ENCODE results near the gene SF3A1. TPM values are rescaled to one million over a fixed set of nuclear protein-coding genes. Genes with fewer than 3 reads are reported as not detected.

SF3A1 gene
- total RNA-seq, 2 donors from 2014 or later, result 191 to 195 TPM

DNA sequence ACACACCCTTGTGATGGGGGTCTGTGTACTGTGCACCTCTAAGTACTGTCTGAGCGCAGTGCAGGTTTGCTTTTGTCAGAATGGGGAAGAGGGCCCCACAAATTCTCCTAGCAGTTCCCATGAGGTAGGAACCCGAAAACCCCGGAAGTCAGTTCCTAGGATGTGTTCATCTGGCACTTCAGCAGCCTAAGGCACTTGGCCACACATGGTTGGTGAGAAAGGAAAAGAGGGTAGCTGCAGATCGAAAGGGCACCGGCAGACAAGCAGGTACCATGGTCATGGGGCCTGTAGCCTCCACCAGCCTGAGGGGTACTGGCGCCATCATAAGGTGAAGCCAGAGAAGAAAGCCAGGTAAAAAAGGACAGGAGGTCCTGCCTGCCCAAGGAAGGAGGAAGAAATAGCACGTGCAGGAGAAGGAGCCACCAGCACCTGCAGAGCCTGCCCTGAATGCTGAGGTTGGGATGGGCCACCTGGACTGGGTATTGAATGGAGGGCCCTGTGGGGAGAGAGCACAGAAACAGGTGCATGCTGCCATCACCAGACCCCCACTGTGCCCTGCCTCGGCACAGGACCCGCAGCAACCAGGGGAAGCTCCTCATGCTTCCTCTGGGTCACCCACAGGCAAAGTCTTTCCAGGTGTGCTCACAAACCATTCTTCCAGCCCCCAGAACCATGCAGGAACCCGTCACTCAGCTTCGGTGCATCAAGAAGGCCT lies 59.3 kb downstream of the SF3A1 start:
- TF ChIP-seq, protein P1, sequence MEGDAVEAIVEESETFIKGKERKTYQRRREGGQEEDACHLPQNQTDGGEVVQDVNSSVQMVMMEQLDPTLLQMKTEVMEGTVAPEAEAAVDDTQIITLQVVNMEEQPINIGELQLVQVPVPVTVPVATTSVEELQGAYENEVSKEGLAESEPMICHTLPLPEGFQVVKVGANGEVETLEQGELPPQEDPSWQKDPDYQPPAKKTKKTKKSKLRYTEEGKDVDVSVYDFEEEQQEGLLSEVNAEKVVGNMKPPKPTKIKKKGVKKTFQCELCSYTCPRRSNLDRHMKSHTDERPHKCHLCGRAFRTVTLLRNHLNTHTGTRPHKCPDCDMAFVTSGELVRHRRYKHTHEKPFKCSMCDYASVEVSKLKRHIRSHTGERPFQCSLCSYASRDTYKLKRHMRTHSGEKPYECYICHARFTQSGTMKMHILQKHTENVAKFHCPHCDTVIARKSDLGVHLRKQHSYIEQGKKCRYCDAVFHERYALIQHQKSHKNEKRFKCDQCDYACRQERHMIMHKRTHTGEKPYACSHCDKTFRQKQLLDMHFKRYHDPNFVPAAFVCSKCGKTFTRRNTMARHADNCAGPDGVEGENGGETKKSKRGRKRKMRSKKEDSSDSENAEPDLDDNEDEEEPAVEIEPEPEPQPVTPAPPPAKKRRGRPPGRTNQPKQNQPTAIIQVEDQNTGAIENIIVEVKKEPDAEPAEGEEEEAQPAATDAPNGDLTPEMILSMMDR (conservative IDR thresholded peaks at IDR 0.05), result no peak
- H3K9ac ChIP-seq (ENCODE audit: extremely low read depth, low read length, poor library complexity, severe bottlenecking), result no peak overlapping the region
- Mint-ChIP-seq H3K27me3 (ENCODE audit: insufficient read depth) (no peaks in the 10 kb centered on the region), H3K4me3 (no peak overlapping the region), H3K36me3 (ENCODE audit: low read depth) (peaks cover 28% of the 10 kb centered on the region), H3K27ac (no peak overlapping the region), H3K9me3 (no peaks in the 10 kb centered on the region), H3K4me1 (no peaks in the 10 kb centered on the region)
- H3K4me3 ChIP-seq (ENCODE audit: low read length), result no peak overlapping the region
- no peaks in the 10 kb centered on the region for H3K9me3 ChIP-seq (ENCODE audit: control insufficient read depth, low read length)
- no peak for DNase-seq
- peaks cover 13% of the 10 kb centered on the region for H3K36me3 ChIP-seq (ENCODE audit: control insufficient read depth, insufficient read depth, low read length)
- no peaks in the 10 kb centered on the region for H3K4me1 ChIP-seq (ENCODE audit: control insufficient read depth, insufficient read depth, low read length)
- 94 to 96% methylated on average over 9 to 11 of the region's 11 CpGs for WGBS, 2 experiments (ENCODE audit: insufficient coverage in 1 of 2, insufficient read length in 1 of 2)
- no peak overlapping the region for H3K27ac ChIP-seq (ENCODE audit: low read depth, low read length)
- H3K27me3 ChIP-seq (ENCODE audit: control insufficient read depth, insufficient read depth, low read length, poor library complexity, severe bottlenecking), result no peaks in the 10 kb centered on the region

DNA sequence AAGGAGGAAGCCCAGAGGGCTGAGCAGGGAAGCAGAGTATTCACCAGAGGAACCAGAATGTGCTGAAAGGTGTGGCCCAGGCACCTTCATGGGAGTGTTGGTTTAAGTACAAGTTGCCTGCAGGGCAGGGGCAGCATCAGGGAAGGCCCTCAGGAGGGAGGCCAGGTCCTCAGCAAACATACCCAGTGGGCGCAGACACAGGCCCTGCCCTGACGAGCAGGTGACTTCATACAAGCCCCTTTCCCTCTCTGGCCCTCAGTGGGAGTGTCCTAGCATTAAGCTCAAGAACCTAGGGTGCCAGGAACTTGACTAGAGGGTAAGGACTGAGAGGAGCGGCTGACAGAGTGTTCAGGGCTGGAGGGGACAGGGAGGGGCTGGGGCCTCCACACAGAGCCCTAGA lies 59.9 kb downstream of the SF3A1 start:
- H3K27ac Mint-ChIP-seq, result no peak overlapping the region
- WGBS, 2 experiments (ENCODE audit: insufficient coverage in 1 of 2, insufficient read length in 1 of 2), result 77 to 89% methylated on average over 2 to 3 of the region's 3 CpGs

DNA sequence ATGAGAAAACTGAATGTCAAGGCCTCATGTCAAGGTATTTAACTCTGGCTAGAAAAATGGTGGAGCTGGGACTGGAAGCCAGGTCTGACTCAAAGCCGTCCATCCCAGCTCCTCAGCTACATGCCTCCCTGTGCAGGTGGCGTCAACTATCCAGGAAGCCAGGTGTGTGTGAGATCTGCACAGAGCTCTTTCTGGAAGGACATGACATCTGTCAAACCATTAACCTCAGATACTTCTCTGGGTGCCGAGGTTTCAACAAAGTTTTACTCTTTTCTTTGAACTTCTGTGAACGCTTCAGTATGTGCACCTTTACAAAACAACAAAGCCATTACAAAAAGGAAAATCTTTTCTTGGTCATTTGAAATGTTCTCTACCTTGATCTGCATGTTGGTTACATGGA lies 60.4 kb downstream of the SF3A1 start:
- Histone ChIP-seq H3K9ac (ENCODE audit: extremely low read depth, low read length, poor library complexity, severe bottlenecking) (no peak overlapping the region), H3K27me3 (ENCODE audit: control insufficient read depth, insufficient read depth, low read length, poor library complexity, severe bottlenecking) (no peaks in the 10 kb centered on the region), H3K4me3 (ENCODE audit: low read length) (no peak overlapping the region), H3K4me1 (ENCODE audit: control insufficient read depth, insufficient read depth, low read length) (no peaks in the 10 kb centered on the region), H3K9me3 (ENCODE audit: control insufficient read depth, low read length) (no peaks in the 10 kb centered on the region), H3K27ac (ENCODE audit: low read depth, low read length) (no peak overlapping the region), H3K36me3 (ENCODE audit: control insufficient read depth, insufficient read depth, low read length) (peaks cover 23% of the 10 kb centered on the region)
- Mint-ChIP-seq H3K27me3 (ENCODE audit: insufficient read depth) (no peaks in the 10 kb centered on the region), H3K27ac (no peak overlapping the region), H3K4me1 (no peaks in the 10 kb centered on the region), H3K4me3 (no peak overlapping the region), H3K36me3 (ENCODE audit: low read depth) (peaks cover 28% of the 10 kb centered on the region), H3K9me3 (no peaks in the 10 kb centered on the region)
- DNase-seq, result no peak
- WGBS, 2 experiments (ENCODE audit: insufficient coverage in 1 of 2, insufficient read length in 1 of 2), result 95 to 100% methylated on average over 2 to 4 of the region's 4 CpGs
- TF ChIP-seq, protein P1 (conservative IDR thresholded peaks at IDR 0.05), result no peak

More for the DNA sequence above, 59.9 kb downstream of the SF3A1 start:
- peaks cover 19% of the 10 kb centered on the region for H3K36me3 ChIP-seq (ENCODE audit: control insufficient read depth, insufficient read depth, low read length)
- H3K9ac ChIP-seq (ENCODE audit: extremely low read depth, low read length, poor library complexity, severe bottlenecking), result no peak overlapping the region
- H3K4me1 ChIP-seq (ENCODE audit: control insufficient read depth, insufficient read depth, low read length), result no peaks in the 10 kb centered on the region
- no peak overlapping the region for H3K4me3 Mint-ChIP-seq
- H3K27me3 Mint-ChIP-seq (ENCODE audit: insufficient read depth), result no peaks in the 10 kb centered on the region
- no peaks in the 10 kb centered on the region for H3K4me1 Mint-ChIP-seq
- TF ChIP-seq, protein P1 (conservative IDR thresholded peaks at IDR 0.05), result no peak
- no peaks in the 10 kb centered on the region for H3K9me3 ChIP-seq (ENCODE audit: control insufficient read depth, low read length)
- no peaks in the 10 kb centered on the region for H3K27me3 ChIP-seq (ENCODE audit: control insufficient read depth, insufficient read depth, low read length, poor library complexity, severe bottlenecking)
- no peak overlapping the region for H3K4me3 ChIP-seq (ENCODE audit: low read length)
- H3K36me3 Mint-ChIP-seq (ENCODE audit: low read depth), result peaks cover 28% of the 10 kb centered on the region
- H3K9me3 Mint-ChIP-seq, result no peaks in the 10 kb centered on the region
- DNase-seq, result no peak
- H3K27ac ChIP-seq (ENCODE audit: low read depth, low read length), result no peak overlapping the region
